Left ventricle myocardium superior (tissue), 1 donor: ENCODE data around the gene TSPO. TPM values are rescaled to one million over a fixed set of nuclear protein-coding genes. Genes with fewer than 3 reads are reported as not detected.

Experiments used
- ATAC-seq: fragments of 200-7000 bp; cut with Tn5 transposase; one replicate; pipeline ENCODE4 v1.9.1; 2020; ENCODE audit warnings: mild to moderate bottlenecking, moderate library complexity
- DNase-seq: peaks from one replicate; pipeline ENCODE4 v3.0.0-alpha.2; 2020
- intact Hi-C: fragments of 100-400 bp; cut with micrococcal nuclease; formaldehyde crosslinking; loops from one replicate; pipeline ENCODE4 v1.11.0; 2022
- total RNA-seq: library from RNA; stranded (reverse); fragmentation: NEBNext Ultra II Directional; extraction: Animal tissue kit (Norgen Biotek cat#: 25700); gene quantifications from one replicate; pipeline ENCODE4 v1.2.1, GENCODE V29; 2021
- donor health status: DM: no; HTN: yes; CAD: no; lungs with severe emphysema.

The TSPO gene
- total RNA-seq, 1 donor from 2014 or later, result 119 TPM

DNA sequence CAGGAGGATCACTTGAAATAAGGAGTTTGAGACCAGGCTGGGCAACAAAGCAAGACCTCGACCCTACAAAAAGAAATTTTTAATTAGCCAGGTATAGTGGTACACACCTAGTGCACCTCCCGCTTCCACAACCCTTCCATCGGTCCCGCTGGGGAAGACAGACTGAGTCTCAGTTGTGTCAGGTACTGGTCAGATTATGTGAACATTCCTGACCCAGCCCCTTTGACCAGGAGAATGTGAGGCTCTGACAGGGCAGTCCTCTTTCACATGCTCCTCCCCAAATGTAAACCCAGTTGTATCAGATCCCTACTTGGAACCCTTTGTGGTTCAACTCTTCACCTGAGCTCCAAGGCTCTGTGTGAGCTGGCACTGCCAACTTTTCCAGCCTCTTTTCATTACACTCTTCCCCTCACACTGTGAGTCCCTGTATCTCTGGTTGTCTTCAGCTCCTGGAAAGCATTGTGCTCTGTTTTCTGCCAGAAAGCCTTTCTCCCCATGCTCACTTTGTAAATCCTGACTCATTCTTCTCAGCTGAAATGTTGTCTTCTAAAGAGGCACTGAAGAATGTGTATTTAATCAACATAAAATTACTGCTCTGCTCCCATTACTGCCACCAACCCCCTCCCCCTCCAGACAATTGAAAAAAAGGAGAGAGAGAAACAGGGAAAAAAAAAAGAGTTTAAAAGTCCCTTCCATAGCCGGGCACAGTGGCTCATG, 37.6 kb downstream of the TSPO start:
- intact Hi-C loops, result no loop called here
- DNase-seq (no peak), ATAC-seq (no peak)

DNA sequence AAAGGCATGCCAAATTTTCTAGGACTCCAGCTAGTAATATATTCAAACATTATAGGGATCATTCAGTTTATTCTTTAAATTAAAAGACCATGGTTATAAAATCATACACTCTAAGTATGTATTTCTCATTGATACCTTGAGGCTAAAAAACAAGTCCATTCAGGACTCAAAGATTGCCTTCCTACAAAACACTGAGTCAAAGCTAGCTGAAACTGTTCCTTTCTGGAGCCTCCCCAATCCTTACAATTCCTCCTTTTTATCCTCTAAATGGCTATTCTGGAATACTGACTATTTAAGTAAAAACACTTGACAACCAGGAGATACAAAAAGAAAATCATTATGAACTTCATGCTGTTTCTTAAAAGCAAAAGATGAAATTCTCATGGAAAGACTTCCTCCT, 40.5 kb downstream of the TSPO start:
- ATAC-seq, result no peak
- intact Hi-C loops, result no loop called here

DNA sequence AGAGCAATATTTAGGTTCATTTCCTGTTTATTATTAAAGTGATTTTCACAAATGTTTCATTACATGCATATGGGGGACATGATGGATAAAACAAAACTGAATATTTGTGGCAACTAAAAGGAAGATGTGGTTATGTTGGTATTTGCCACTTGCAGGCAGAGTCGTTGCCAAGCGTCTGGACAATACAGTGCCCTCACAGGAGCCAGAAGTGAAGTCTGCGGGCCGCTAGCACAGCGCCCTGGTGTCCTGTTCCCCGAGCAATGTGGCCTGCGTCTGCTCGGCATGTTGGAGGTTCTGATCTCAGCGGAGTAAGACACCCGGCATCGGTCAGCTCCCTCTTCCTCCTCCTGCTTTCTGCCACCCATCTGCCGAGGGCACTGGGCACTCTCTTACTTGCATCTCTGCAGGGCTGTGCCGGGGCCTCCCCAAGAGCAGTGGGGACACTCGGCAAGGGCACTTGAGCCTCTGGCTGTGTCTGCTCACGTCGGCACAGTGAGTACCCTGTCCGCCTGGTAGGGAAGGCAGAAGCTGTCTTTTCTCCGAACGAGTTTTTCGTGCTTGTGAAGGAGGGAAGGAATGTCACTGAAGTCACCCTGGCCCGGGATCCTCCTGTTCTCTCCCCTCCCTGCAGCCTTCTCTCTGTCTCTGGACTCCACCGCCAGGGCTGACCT, 46.0 kb downstream of the TSPO start:
- ATAC-seq, result peak; percentile 66
- intact Hi-C loops, result no loop called here

More for the DNA sequence above, 40.5 kb downstream of the TSPO start:
- no peak for DNase-seq

DNA sequence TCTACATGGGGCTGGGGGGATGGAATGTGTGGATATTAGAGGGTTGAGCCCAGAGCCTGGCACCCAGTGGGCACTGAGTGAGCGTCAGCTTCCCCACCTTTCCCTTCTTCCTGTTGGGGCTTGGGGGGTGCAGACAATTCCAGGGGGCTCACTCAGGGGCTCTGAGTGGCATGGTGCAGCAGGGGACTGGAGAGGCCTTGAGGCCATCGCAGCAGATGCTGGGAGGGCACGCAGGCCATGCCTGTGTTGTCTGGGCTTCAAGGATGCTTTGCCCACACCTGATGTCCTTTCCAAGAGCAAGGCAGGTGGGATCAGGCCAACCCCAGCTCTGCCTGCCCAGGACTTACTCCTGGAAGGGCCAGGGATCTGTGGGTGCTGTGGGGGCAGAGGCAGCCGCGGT, 46.8 kb downstream of the TSPO start:
- intact Hi-C loops, result no loop called here
- no peak for ATAC-seq
- no peak for DNase-seq

More for the DNA sequence above, 46.0 kb downstream of the TSPO start:
- peak; percentile 29 for DNase-seq

DNA sequence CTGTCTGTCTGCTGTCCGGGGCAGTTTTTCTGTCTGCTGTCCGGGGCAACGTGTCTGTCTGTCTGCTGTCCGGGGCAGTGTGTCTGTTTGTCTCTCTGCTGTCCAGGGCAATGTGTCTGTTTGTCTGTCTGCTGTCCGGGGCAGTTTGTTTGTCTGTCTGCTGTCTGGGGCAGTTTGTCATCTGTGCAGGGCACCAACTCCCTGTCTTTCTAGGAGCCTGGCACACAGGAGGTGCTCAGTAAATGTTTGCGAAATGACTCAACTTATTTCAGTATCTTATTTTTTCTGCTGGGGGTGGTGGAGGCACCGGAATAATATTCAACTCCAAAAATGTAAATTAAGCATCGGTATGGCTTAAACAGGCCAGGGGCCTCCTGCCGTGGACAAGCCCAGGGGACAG, 47.6 kb downstream of the TSPO start:
- intact Hi-C loops, result no loop called here
- DNase-seq (no peak), ATAC-seq (no peak)

DNA sequence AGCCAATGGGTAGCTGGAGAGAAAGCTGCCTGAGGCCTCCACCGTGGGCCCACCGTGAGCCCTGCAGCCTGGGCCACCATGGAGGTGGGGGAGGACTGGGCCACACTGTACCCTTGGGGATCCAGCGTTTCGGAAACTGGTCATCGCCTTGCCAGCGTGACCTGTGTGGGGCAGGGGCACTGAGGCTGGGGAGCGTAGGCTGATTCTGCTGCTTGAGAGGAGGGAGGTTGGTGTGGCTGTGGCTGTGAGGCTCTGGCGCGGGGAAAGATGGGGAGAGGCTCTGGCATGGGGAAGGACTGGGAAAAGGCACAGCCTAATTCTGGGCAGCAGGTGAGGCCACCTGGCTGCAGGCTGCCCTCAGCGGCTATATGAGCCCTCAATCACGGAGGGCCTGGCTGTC, 48.2 kb downstream of the TSPO start:
- DNase-seq (no peak), ATAC-seq (no peak)
- intact Hi-C loops, result no loop called here

DNA sequence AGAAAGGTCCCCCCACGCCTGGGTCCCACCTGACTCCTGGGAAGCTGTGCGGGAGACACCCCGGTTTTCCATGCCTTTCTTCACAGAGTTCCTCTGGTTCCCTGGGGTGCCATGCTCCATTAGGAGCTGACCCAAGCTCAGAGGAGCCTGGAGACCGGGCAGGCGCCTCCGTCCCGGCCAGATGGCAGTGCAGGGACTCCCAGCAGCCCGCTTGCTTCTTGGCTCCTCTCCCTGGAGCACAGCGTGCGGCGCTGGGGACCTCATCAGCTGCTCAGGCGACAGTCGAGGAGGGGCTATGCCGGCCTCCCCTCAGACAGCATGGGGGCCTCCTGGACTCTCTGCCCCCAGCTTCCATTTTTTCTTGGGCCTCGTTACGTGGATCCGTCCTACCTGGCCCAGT, 48.7 kb downstream of the TSPO start:
- no peak for DNase-seq
- intact Hi-C loops, result no loop called here
- ATAC-seq, result no peak

DNA sequence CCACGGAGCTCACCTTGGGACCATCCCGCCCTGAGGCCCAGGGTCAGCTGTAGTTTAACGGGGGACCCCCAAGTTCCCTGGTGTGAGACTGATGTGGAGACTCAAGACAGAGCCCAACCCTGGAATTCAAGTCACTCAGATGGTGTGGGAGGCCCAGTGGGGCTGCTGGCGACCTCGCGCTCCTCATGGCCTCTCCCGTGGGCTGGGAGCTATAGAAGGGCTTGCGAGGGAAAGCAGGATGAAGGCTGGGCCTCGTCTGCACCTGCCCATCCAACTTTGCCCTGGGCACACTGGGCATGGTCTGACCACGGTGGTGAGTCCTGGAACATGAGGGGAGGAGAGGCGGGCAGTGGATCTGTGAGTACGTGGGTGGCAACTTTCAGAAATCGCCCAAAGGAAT, 49.2 kb downstream of the TSPO start:
- ATAC-seq (no peak), DNase-seq (no peak)
- intact Hi-C loops, result no loop called here

DNA sequence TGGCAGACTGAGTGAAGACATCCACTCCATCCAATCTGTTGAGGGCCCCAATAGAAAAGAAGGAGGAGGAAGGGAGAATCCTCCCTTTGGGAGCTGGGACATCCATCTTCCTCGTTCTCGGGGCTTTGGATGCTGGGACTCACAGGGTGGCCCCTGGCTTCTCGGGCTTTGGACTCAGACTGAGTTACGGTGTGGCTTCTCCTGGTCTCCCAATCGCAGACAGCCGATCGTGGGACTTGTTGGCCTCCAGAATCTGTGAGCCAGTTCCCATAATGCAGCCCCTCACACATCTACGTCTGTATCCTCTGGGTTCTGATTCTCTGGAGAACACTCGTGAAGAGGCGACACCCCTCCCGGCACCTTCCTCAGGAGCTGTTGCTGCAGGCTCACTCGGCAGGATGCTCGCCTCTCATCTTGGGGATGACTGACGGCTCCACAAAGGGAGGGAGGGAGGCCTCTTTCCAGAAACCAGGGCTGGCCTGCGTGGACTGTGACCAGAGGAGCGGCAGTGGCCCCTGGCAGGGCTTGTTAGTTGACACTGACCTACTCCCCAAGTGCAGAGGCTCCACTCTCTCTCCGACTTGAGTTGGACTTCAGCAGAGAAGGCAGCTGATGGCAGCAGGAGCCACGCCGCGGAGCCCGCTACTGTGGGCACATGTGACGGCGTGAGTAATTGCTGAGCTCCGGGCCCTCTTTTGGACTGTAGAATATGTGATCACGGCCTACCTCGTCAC, 50.3 kb downstream of the TSPO start:
- DNase-seq, result no peak
- no peak for ATAC-seq
- intact Hi-C loops, result no loop called here

DNA sequence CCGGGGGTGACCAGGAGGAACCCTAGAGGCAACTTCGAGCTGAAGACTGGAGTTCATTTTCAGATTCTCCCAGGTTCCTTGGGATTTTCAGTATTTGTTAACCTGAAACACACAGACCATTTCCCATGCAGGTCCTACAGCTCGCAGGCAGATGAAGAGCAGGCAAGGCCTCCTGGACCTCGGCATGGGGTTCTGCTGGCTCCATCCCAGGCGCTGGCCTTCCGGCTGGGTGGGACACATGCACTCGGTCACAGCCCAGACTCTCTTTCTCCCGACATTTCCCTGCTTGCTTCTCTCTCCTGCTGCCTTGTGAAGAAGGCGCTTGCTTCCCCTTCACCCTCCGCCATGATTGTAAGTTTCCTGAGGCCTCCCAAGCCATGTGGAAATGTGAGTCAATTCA, 51.0 kb downstream of the TSPO start:
- no peak for ATAC-seq
- intact Hi-C loops, result no loop called here
- no peak for DNase-seq

DNA sequence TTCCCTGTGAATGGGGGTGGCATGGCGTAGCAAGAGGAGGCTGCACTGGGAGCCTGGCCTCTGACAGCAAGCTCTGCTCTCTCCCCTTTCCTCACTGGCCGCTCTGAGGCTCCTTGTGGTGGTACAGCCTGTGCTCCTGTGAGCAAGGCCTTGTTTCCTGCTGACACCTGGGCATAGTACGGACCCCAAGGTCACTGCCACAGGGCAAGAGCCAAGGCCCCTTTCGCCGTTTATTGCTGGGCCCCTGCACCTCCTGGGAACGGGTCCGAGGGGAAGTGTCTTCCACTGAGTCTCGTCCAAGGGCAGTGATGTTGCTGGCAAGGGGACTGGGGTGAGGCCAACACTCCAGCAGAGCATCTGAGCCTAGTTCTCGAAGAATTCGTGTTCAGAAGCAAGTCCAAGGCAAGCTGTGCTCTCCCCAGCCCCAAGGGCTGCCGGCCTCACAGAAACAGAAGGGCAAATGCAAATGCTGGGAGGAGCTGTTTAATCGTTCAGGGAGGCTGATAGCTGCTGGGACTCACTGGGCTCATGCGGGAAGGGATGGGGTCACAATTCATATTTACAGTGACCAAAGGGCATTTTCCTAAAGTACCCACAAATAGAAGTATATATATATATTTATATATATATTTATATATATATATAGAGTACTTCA, 51.5 kb downstream of the TSPO start:
- ATAC-seq, result no peak
- no peak for DNase-seq
- intact Hi-C loops, result no loop called here

DNA sequence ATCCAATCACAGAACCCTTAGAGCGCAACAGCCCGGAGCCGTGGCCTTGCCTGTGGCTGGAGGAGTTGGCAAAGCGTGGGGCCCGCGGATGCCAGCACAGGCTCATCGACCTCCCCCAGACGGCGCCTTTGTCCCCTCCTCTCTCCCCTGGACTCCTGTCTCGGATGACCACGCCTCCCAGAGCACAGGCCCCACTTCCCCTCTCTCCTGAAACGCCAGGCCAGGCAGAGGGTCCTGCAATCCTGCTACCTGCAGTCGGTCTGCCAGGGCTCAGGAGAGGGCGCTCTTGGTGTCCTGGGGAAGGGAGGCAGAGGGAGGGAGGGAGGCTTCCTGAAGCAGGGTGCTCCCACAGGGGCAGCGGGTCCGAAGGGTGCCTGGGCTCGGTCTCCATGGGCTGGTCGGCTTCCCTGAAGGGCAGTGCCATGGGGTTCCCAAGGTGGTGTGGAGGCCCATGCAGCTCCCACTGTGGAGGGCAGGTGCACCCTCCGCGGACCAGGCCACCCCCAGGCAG, 52.2 kb downstream of the TSPO start:
- intact Hi-C loops, result no loop called here
- ATAC-seq (no peak), DNase-seq (no peak)

DNA sequence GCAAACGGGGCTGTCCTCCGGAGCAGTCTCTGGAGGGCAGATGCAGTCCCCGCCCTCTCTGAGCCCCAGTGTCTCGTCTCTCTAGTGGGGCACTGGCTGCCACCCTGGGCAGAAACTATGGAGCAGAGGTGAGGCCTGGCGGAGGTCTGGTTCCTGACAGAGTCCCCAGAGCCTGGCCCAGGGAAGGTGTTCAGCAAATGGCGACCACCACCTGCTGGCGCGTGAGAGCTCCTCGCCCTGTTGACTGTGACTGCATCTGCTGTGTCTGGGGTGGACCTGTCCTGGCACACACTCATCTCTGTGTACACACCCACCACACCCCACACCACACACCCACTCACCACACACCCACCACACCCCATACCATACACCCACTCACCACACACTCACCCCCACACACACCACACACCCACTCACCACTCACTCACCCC, 53.9 kb downstream of the TSPO start:
- intact Hi-C loops, result no loop called here
- DNase-seq (no peak), ATAC-seq (no peak)

DNA sequence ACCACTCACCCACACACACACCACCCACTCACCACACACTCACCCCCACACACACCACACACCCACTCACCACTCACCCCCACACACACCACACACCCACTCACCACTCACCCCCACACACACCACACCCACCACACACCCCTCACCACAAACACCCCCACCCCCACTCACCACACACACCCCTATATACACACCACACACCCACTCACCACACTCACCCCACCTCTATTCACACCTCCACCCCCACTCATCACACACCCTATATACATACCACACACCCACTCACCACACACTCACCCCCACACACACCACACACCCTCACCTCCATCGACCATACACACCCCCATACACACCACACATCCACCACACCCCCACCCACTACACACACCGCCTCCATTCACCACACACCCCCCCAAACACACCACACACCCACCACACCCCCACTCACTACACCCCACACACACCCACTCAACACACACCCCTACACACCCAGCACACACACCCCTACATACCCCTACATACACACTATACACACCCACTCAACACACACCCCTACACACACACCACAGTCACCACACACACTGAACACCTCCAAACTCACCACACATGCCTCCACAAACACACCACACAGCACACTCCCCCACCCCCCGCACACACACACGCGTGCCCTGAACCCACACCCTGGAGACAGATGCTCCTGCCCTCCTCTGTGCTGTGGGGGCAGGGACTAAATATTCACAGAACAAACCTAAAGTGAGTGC, 54.6 kb downstream of the TSPO start:
- intact Hi-C loops, result no loop called here
- DNase-seq, result no peak

DNA sequence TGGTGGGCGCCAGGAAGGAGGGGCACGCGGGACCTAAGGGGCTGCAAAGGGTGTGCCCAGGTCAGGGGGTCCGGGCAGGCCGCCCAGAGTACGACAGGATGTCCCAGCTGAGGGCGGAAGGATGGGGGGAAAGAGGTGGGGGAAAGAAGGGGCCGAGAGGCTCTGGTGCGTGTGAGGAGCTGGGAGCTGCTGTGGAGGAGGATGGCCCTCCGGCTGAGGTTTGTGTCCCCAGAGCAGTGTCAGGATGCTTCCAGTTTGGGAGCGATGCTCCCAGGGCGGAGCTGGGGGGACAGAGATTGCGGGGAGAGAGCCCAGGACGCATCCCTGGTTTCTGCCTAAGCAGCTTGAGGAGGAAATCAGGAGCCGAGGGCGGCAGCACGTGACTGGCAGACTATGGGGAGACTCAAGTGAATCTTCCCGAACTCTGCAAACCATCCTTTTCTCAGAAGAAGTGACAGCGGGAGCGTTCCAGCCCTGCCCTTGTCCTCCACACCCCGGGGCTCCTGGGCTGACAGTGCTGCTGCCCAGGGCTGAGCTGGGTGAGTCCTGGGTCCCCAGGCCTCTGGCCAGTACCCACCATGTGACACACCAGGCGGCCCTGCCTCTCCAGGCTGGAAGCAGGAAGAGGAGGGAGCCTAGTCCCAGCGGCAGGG, 55.3 kb downstream of the TSPO start:
- ATAC-seq (no peak), DNase-seq (peak; percentile 23)
- intact Hi-C loops, result no loop called here

More for the DNA sequence above, 54.6 kb downstream of the TSPO start:
- no peak for ATAC-seq

DNA sequence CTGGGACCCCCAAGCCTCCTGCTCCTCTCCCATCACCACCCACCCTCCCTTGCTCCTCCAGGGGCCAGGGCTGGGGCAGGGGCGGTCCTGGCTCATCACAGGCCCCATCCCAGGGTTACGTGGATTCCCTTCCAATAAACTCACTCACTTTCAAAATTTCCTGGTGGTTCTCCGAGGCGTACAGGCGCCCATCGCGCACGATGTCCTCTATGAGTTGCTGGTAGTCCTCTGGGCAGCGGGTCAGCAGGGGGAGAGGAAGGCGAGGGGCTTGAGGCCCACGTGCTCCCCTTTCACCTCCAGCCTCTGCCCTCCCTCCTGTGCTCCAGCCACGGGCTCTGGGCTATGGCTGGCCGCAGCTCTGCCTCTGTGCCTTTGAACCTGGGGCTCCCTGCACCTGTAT, 56.0 kb downstream of the TSPO start:
- intact Hi-C loops, result no loop called here
- ATAC-seq (no peak), DNase-seq (no peak)

DNA sequence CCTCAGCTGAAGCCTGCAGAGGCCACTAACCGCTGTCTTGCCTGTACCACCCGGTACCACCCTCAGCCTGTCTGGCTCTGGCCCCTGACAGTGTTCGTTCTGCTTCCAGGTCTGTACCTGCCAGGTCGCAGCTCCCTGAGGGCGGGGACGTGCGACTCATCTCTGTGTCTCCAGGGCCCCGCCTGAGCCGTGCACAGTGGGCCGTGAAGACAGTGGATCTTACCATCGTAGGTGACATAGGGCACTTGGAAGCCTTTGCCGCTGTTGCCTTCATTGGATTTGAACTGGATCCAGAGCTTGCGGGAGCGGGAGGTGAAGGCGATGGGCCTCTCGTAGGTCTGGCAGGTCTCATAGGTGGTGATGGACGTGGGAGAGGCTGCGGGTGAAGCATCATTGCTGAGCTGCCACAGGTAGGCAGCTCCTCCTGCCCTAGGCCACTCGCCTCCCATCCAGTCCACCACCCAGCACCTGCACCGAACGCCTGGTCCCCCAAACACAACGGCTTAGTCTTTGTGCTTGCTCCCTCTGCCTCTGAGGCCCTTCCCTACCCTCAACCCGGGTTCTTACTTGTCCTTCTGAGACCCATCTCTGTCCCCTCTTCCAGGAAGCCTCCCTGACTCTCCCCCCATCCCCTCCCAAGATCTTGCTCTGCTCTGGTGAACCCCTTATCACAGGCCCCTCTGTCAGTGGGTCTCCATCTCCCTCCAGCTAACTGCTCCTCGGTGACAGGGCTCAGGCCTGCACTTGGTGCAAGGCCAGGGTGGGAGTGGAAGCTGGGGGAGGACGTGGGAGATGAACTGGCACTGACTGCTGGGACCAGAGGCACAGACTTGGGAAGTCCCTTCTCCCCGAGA, 56.7 kb downstream of the TSPO start:
- no peak for ATAC-seq
- intact Hi-C loops, result no loop called here
- no peak for DNase-seq
